B cell (primary cell): Measurements from ENCODE around the gene TCF7L1. TPM values are rescaled to one million over a fixed set of nuclear protein-coding genes. Genes with fewer than 3 reads are reported as not detected.

Experiments used
- ATAC-seq: fragments of 200-7000 bp; cut with Tn5 transposase; one replicate; pipeline ENCODE4 v1.10.0; 2021; ENCODE audit warnings: low read depth, mild to moderate bottlenecking, moderate number of reproducible peaks, moderate library complexity
- CTCF ChIA-PET: fragments of 350-600 bp; sonication (Branson Sonifier 250); formaldehyde crosslinking; loops from one replicate; lab custom pipeline; 2021; ENCODE audit warnings: antibody characterized with exemption, inconsistent platforms; lab: Charles Lee
- POLR2A ChIA-PET: fragments of 350-600 bp; sonication (Branson Sonifier 250); formaldehyde crosslinking; loops from one replicate; lab custom pipeline; 2021; ENCODE audit warnings: antibody characterized with exemption; lab: Charles Lee
- DNase-seq: peaks from one replicate; pipeline ENCODE4 v3.0.0; 2013
- H2AFZ ChIP-seq: 2 replicates; pipeline ENCODE4 v1.6.1; 2012; ENCODE audit warnings: mild to moderate bottlenecking, low read depth, low read length; ENCODE audit not compliant: insufficient read depth, poor library complexity, severe bottlenecking
- H3K27ac ChIP-seq, 2 donors: 1 replicate in 1 of 2; 2 replicates in 1 of 2; pipeline ENCODE4 v1.5.1; 2012 to 2013; ENCODE audit warnings: low read length in 2 of 2, mild to moderate bottlenecking in 2 of 2, moderate library complexity in 1 of 2
- H3K27me3 ChIP-seq, 4 experiments: fragments of 200-600 bp in 1 of 4; sonication (generic) in 1 of 4; replicated peaks in 1 of 4; 1 replicate in 2 of 4; 2 replicates in 2 of 4; pipeline versions ENCODE4 v1.6.1 to v1.7.0; 2013 to 2016; ENCODE audit warnings: low read length in 3 of 4, mild to moderate bottlenecking in 2 of 4, mixed read lengths in 1 of 4, moderate library complexity in 1 of 4; ENCODE audit not compliant: insufficient read depth in 4 of 4, control insufficient read depth in 3 of 4; ENCODE audit errors: control extremely low read depth in 1 of 4
- H3K36me3 ChIP-seq, 2 experiments: replicated peaks in 1 of 2; 1 replicate in 1 of 2; 2 replicates in 1 of 2; pipeline versions ENCODE4 v1.6.1 to v1.7.1; 2013; ENCODE audit warnings: low read length in 1 of 2; ENCODE audit not compliant: insufficient read depth in 2 of 2, control insufficient read depth in 1 of 2; ENCODE audit errors: control extremely low read depth in 1 of 2, extremely low read depth in 1 of 2
- H3K4me1 ChIP-seq, 2 donors: fragments of 200-600 bp in 1 of 2; sonication (generic) in 1 of 2; 1 replicate in 1 of 2; 2 replicates in 1 of 2; pipeline versions ENCODE4 v1.5.1 to v1.6.1; 2013 to 2017; ENCODE audit warnings: low read length in 2 of 2; ENCODE audit not compliant: control insufficient read depth in 2 of 2, insufficient read depth in 2 of 2
- H3K4me2 ChIP-seq: replicated peaks from 2 replicates; pipeline ENCODE3; 2012; ENCODE audit warnings: mild to moderate bottlenecking, low read depth, low read length; ENCODE audit not compliant: poor library complexity, severe bottlenecking
- H3K4me3 ChIP-seq, 5 experiments: fragments of 200-600 bp in 1 of 5; sonication (generic) in 1 of 5; 1 replicate in 3 of 5; 2 replicates in 2 of 5; pipeline versions ENCODE4 v1.5.1 to v1.7.0; 2011 to 2016; ENCODE audit warnings: low read length in 4 of 5, mild to moderate bottlenecking in 4 of 5, low read depth in 2 of 5, control low read depth in 1 of 5, moderate library complexity in 1 of 5; ENCODE audit not compliant: insufficient read depth in 1 of 5; ENCODE audit errors: control extremely low read depth in 1 of 5, extremely low read depth in 1 of 5
- H3K79me2 ChIP-seq: fragments of 200-600 bp; sonication (generic); one replicate; pipeline ENCODE4 v1.6.0; 2016; ENCODE audit warnings: low read length; ENCODE audit not compliant: control insufficient read depth, insufficient read depth
- H3K9ac ChIP-seq: fragments of 200-600 bp; sonication (generic); 2 replicates; pipeline ENCODE4 v1.6.1; 2017; ENCODE audit warnings: mild to moderate bottlenecking, low read length, moderate library complexity
- H3K9me3 ChIP-seq, 3 donors: one replicate each; pipeline versions ENCODE4 v1.6.1 to v1.7.1; 2013; ENCODE audit warnings: low read length in 2 of 3; ENCODE audit not compliant: control insufficient read depth in 2 of 3, insufficient read depth in 1 of 3; ENCODE audit errors: control extremely low read depth in 1 of 3
- H4K20me1 ChIP-seq: 2 replicates; pipeline ENCODE4 v1.6.0; 2012; ENCODE audit warnings: mild to moderate bottlenecking, low read length; ENCODE audit not compliant: insufficient read depth, control insufficient read depth, poor library complexity, severe bottlenecking
- H3K27ac Mint-ChIP-seq: one replicate; pipeline ENCODE4 v1.8.0; 2021; ENCODE audit warnings: mixed read lengths
- H3K27me3 Mint-ChIP-seq: one replicate; pipeline ENCODE4 v1.8.0; 2021; ENCODE audit warnings: mixed read lengths
- H3K4me1 Mint-ChIP-seq: one replicate; pipeline ENCODE4 v1.8.0; 2021; ENCODE audit warnings: mixed read lengths
- H3K4me3 Mint-ChIP-seq: one replicate; pipeline ENCODE4 v1.8.0; 2021; ENCODE audit warnings: mixed read lengths
- H3K9me3 Mint-ChIP-seq: one replicate; pipeline ENCODE4 v1.8.0; 2022; ENCODE audit warnings: mixed read lengths; ENCODE audit not compliant: insufficient read depth
- EZH2 ChIP-seq: IDR thresholded peaks from 2 replicates; pipeline ENCODE4 v1.6.1; 2012; ENCODE audit warnings: borderline replicate concordance, low read depth, mild to moderate bottlenecking, moderate library complexity, low read length; ENCODE audit not compliant: insufficient read depth, poor library complexity, severe bottlenecking
- WGBS: methylation state at CpG from one replicate; pipeline ENCODE4 v1.1.5; 2013; ENCODE audit warnings: missing lambda C conversion rate; ENCODE audit not compliant: insufficient coverage; 5-methylcytosine and 5-hydroxymethylcytosine counted together
- intact Hi-C: fragments of 100-400 bp; cut with micrococcal nuclease; formaldehyde crosslinking; loops from one replicate; pipeline ENCODE4 v1.10.0; 2022
- polyA plus RNA-seq: library from polyadenylated mRNA; depleted of rRNA; stranded (reverse); fragments of >200 nt; gene quantifications from 2 replicates; pipeline ENCODE4 v1.2.3, GENCODE V29; 2012
- total RNA-seq, 2 donors: library from RNA; stranded (reverse); fragments of 120-200 nt in 1 of 2; gene quantifications; 1 replicate in 1 of 2; 2 replicates in 1 of 2; pipeline versions ENCODE4 v1.2.3 to v1.2.4, GENCODE V29; 2013 to 2022
- TF ChIP-seq, protein P1 (sequence below): fragments of 200-600 bp; IDR thresholded peaks from one replicate; pipeline ENCODE4 v1.8.0; 2022; ENCODE audit warnings: antibody characterized with exemption, mild to moderate bottlenecking

Gene TCF7L1
- total and polyA plus RNA-seq, 2 donors (not counting 1 experiment from before 2014, with no cell fraction given): 0.67 to 0.81 TPM

DNA sequence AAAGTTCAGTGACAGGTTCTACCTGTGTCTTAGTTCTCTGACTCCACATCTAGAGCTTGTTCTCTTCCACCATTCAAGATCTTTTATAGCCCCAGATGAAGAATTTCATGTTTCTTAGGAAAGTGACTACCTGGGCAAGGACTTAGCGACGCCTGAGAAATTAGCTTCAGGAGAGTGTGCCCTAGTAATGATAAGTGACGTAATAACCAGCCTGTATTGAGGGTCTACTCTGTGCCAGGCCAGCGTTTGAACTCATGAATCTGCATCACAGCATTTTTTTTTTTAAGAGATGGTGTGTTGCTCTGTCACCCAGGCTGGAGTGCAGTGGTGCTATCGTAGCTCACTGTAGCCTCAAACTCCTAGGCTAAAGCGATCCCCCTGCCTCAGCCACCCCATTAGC, 51.8 kb downstream of the TCF7L1 start:
- CTCF ChIA-PET: no interaction called here
- intact Hi-C loops: no loop called here
- peaks cover 18% of the 10 kb centered on the region for H3K27me3 Mint-ChIP-seq

DNA sequence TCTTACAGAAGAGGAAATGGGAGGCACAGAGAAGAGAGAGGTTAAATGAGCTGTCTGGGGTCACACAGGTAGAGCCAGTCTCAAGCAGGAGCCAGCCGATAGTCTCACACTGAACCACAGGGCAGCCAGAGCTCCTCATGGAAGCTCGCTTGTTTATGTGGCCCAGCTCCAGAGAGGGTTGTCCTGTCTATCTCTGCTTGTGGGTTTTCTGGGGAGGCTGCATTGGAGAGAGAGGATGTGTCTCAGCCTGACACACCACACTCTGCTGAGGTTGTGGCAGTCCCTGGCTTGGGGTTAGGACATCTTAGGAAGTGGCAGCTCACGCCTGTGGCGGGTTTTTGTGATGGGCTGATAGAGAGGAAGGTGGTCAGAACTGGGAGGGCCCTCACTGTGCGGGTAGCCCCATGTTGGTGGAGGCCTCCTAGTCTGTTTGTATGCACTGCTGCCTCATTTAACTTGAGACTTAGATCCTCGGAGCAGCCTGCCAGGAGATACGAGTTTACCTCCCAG, 52.3 kb downstream of the TCF7L1 start:
- H2AFZ ChIP-seq: no peak overlapping the region
- Mint-ChIP-seq H3K9me3 (no peaks in the 10 kb centered on the region), H3K4me1 (no peaks in the 10 kb centered on the region), H3K27me3 (peaks cover 23% of the 10 kb centered on the region), H3K27ac (no peak overlapping the region), H3K4me3 (no peak overlapping the region)
- peaks cover 0 to 3% (median 0%) of the 10 kb centered on the region in 3 donors for H3K9me3 ChIP-seq
- intact Hi-C loops: no loop called here
- no peaks in the 10 kb centered on the region for H4K20me1 ChIP-seq
- H3K4me2 ChIP-seq: no peak overlapping the region
- 98% methylated on average over 5 of the region's 7 CpGs for WGBS
- ATAC-seq (no peak), DNase-seq (no peak)
- CTCF ChIA-PET: no interaction called here
- TF ChIP-seq, protein P1, sequence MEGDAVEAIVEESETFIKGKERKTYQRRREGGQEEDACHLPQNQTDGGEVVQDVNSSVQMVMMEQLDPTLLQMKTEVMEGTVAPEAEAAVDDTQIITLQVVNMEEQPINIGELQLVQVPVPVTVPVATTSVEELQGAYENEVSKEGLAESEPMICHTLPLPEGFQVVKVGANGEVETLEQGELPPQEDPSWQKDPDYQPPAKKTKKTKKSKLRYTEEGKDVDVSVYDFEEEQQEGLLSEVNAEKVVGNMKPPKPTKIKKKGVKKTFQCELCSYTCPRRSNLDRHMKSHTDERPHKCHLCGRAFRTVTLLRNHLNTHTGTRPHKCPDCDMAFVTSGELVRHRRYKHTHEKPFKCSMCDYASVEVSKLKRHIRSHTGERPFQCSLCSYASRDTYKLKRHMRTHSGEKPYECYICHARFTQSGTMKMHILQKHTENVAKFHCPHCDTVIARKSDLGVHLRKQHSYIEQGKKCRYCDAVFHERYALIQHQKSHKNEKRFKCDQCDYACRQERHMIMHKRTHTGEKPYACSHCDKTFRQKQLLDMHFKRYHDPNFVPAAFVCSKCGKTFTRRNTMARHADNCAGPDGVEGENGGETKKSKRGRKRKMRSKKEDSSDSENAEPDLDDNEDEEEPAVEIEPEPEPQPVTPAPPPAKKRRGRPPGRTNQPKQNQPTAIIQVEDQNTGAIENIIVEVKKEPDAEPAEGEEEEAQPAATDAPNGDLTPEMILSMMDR: no peak
- no peak for TF ChIP-seq EZH2
- H3K27ac ChIP-seq: no peak overlapping the region
- peaks cover 0 to 4% (median 0%) of the 10 kb centered on the region in 4 experiments for H3K27me3 ChIP-seq
- H3K4me1 ChIP-seq: no peaks in the 10 kb centered on the region
- no peaks in the 10 kb centered on the region for H3K79me2 ChIP-seq
- POLR2A ChIA-PET: no interaction called here
- H3K4me3 ChIP-seq: no peak overlapping the region
- no peaks in the 10 kb centered on the region for H3K36me3 ChIP-seq
- no peak overlapping the region for H3K9ac ChIP-seq

More for the DNA sequence above, 51.8 kb downstream of the TCF7L1 start:
- Histone ChIP-seq H3K79me2 (no peaks in the 10 kb centered on the region), H2AFZ (no peak overlapping the region), H3K27me3 (peaks cover 0 to 4% (median 0%) of the 10 kb centered on the region in 4 experiments), H3K4me3 (no peak overlapping the region), H3K4me1 (no peaks in the 10 kb centered on the region), H4K20me1 (no peaks in the 10 kb centered on the region), H3K27ac (no peak overlapping the region), H3K36me3 (no peaks in the 10 kb centered on the region), H3K4me2 (no peak overlapping the region), H3K9ac (no peak overlapping the region), H3K9me3 (peaks cover 0 to 3% (median 0%) of the 10 kb centered on the region in 3 donors)
- TF ChIP-seq, protein P1: no peak
- no peak for TF ChIP-seq EZH2
- H3K4me3 Mint-ChIP-seq: no peak overlapping the region
- 100% methylated on average over 4 of the region's 6 CpGs for WGBS
- DNase-seq: no peak
- POLR2A ChIA-PET: no interaction called here
- H3K27ac Mint-ChIP-seq: no peak overlapping the region
- no peak for ATAC-seq
- H3K4me1 Mint-ChIP-seq: no peaks in the 10 kb centered on the region
- no peaks in the 10 kb centered on the region for H3K9me3 Mint-ChIP-seq
